NCI-H2227 (cell line): ENCODE results near the gene SHC3.

Experiments
- DNase-seq: peaks from one replicate; lab custom pipeline; 2025; ENCODE audit not compliant: unreplicated experiment; lab: John Stamatoyannopoulos, UW

The SHC3 gene

DNA sequence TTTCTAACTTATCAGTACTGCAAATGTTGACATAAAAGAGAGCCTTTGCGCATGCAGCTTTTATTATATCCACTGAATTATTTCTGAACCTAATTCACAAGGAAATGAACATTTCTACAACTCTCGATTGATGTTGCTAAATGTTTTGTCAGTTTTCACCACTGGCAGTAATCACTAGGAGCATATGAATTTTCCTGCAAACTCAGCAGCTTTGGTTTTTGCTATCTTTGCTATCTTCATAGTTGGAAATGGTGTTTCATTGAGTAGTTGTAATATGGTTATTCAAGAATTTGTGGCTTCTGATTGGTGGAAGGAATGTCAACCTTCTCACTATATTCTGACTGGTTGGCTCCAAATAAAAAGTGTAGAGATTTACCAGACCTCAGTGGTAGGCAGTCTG is 8.9 kb upstream of the SHC3 start:
- DNase-seq = no peak

GRCh38 chr9:89186960-89187359 is 8.3 kb upstream of the SHC3 start:
- no peak for DNase-seq

GRCh38 chr9:89185980-89186379 is 7.4 kb upstream of the SHC3 start:
- no peak for DNase-seq

GRCh38 chr9:89183146-89183545 is 4.5 kb upstream of the SHC3 start:
- DNase-seq = no peak

GRCh38 chr9:89182369-89182768 is 3.8 kb upstream of the SHC3 start:
- no peak for DNase-seq

DNA sequence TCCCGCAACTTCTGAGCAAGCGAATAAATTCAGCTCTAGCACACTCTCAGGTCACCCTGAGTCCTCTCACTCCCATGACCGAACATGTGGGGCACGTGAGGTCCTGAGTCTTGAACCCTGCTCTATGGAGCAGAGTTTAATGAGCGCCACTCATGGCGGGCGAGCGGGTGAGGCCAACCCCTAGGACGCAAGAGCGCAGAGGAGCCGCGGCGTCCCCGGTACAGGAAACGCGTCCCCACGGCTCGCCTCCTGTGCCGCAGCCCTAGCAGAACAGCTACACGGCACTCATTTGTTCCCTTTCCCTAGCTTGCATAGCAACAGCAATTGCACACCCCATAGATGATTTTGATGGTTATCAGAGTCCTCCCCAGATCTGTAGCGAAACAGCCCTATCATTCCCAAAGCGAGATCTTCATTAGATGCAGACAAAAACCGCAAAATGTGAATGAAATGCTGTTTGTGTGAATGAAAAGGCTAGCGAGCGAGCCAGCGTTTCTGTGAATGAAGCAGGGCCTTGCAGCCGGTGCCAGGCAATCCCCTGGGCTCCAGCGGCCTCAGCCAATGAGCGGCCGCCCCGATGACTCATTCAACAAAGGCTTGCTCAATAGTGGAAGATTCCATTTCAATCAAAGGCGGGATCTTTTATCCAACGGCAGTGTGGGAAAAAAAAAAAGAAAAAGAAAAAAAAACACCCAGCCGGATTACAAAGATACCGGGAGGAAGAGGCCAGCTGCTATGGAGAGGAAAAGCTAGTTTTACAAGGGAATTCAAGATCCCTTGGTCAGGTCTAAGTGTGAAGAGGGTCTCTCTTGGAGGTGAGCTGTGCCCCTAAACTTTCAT is 1.5 kb upstream of the SHC3 start:
- peak; percentile 89 for DNase-seq

DNA sequence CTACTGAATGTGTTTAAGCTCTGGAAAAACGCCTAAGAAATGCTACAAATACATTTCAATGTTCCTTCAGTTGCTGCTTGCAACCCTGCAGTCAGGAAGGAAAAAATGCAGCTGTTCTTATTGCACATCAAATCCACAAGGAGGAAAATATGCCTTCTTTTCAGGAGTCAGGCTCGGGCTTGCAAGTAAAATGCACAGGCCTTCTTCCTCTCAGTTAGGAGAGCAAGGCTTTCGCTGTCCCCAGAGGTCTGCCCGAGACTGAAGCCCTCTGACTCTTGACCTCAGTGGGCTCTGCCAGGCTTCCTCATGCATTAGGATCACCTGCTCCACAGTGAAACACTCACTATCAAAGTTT is 899 bp upstream of the SHC3 start:
- peak; percentile 8 for DNase-seq

DNA sequence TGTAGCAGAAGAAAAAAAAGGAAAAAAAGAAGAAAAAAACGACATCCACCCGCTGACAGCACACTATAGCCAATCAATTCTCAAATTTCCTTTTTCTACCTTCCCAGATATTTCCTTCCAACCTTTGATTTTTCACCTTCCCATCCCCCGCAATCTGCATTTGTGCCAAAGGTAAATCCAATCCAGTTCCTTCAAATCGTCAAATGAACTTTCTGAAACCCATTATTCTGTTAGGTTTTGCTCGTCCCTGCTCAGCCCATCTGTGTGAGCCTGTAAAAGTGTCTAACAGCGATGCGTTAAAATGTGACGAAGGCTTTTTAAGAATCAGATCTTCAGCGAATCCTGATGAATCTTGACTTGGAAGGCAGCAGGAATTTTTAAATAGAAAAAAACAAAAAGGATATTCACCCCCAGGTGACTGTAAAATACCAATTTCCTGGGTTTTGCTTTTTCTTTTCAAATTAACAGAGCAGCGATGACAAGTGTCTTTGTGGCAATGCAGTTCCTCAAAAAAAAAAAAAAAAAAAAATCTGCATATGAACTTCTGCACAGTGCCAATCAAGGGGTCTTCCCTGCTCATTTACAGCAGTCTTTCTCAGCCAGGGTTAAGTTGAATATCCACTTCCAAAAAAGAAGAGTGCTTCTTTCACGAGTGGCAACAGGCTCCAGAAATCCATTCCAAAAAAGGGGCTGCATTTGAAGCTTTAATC is 367 bp upstream of the SHC3 start:
- no peak for DNase-seq

- peak; percentile 11 for DNase-seq
Measured at GRCh38 chr9:89177012-89177943, 1.3 kb downstream of the SHC3 start.

GRCh38 chr9:89175828-89176261 is 2.8 kb downstream of the SHC3 start:
- no peak for DNase-seq

- no peak for DNase-seq
Measured at GRCh38 chr9:89174291-89174690, 4.3 kb downstream of the SHC3 start.

DNA sequence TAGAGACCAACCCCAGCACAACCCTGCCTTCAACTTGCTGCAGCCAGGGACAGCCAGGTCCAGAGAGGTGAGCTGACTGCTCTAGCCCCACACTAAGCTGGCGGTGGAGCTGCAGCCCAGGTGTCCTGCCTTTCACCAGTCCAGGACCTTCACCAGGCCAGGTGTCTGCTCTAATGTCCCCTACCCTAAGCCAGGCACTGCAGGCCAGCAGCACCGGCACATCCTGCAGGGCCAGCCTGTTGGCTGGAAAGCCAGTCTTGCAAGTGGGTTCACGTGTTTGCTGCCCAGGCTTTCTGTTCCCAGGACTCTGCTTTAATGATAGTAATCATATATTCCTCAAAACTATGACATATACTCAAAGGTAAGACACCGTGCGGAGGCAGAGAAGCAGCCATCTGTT is 5.5 kb downstream of the SHC3 start:
- no peak for DNase-seq

GRCh38 chr9:89172398-89172797 is 6.2 kb downstream of the SHC3 start:
- no peak for DNase-seq

GRCh38 chr9:89171693-89172092 is 6.9 kb downstream of the SHC3 start:
- DNase-seq = peak; percentile 22

DNA sequence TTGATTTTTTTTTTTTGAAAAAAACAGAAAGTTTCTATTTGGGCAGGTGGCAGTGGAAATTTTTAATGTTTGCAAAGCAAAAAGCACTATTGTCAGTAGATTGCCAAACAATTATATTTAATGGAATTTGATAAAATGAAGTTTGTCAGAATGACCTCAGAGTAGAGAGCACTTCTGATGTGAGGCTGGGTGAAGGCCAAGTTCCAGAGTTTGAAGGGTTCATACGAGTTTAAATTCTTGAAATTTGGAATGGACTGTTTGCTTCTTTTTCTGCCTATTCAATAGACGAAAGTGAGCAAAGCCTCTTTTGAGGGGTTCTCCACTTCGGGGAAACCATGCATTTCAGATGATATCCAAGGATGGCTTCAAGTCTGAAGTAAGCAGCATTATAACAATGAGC is 7.4 kb downstream of the SHC3 start:
- DNase-seq = no peak

DNA sequence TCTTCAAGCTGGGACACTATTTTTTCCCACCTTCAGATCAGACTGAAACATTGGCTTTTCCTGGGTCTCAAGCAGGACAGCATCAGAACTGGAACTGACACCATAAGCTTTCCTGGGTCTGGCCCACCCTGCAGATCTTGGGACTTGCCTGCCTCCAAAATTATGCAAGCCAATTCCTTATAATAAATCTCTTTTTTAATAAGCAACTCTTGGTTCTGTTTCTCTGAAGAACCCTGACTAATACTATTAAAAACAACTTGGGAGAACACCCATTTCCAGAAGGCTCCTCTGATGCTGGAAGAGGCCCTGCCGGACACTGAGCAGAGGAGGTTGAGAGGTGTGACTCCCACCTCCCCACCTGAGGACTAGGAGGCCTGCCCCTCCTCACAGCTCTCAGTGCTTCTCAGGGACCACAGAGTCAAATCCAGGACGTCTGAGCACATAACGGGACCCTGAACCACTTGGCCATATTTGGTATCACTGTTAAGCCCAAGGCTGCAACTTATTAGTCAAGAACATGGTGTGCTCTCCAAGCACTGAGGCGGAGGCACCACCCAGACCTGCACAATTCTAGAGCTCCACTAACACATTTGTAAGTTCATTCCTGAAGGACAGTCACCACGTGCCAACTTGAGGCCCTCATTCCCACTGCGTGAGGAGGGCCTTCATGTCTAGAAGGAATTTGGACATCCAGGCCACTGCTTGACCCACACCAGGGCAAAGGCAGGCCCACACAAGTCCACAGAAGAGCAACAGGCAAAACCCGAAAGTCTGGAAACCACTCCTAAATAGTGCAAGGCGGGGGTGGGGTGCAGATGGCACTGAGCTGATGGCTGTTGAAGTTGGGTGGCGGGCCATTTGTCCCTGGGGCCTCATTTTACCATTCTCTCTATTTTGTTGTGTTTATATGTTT is 9.5 kb downstream of the SHC3 start:
- no peak for DNase-seq

GRCh38 chr9:89167788-89168187 is 10.8 kb downstream of the SHC3 start:
- DNase-seq = no peak

DNA sequence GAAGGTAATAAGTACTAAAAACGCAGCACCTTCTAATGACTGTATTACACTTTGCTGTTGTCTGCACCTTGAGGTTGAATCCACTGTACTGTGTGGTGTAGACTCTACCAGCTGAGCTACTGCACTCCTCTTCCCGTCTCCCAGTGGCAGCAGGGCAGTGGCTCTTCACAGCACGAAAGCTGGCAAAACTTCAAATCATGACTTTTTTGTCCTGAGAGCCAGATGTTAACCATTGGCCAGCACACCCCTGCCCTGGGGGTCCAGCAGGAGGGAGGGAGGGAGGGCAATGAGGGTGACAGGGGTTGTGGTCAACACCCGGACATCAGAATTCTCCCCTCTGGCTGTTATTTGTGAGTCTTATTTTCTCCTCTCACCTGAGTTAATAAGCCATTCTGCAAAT is 11.8 kb downstream of the SHC3 start:
- no peak for DNase-seq

DNA sequence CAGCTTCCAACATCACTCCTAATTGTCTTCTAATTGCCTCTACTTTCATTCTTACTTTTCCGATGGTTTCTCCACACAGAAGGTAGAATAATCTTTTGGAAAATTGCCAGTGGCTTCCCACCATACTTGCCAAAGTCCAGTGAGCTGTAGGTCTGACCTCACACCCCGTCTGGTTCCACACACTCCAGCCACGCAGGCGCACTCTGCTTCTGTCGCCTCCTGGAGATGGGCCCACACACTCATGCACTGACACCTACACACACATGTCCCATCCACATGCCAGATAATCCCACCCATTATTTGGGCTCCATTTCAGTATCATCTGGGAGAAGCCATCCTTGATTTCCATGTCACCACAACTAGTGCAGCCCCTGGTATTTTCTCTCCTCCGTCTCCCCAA is 12.7 kb downstream of the SHC3 start:
- no peak for DNase-seq

GRCh38 chr9:89165341-89165740 is 13.3 kb downstream of the SHC3 start:
- DNase-seq = no peak
